Brain pericyte (primary cell): Measurements from ENCODE around the gene TEX261.

ENCODE experiments used
- DNase-seq: peaks from one replicate; pipeline ENCODE4 v3.0.0-alpha.2; 2012; ENCODE audit warnings: low read depth, low spot score

The TEX261 gene

DNA sequence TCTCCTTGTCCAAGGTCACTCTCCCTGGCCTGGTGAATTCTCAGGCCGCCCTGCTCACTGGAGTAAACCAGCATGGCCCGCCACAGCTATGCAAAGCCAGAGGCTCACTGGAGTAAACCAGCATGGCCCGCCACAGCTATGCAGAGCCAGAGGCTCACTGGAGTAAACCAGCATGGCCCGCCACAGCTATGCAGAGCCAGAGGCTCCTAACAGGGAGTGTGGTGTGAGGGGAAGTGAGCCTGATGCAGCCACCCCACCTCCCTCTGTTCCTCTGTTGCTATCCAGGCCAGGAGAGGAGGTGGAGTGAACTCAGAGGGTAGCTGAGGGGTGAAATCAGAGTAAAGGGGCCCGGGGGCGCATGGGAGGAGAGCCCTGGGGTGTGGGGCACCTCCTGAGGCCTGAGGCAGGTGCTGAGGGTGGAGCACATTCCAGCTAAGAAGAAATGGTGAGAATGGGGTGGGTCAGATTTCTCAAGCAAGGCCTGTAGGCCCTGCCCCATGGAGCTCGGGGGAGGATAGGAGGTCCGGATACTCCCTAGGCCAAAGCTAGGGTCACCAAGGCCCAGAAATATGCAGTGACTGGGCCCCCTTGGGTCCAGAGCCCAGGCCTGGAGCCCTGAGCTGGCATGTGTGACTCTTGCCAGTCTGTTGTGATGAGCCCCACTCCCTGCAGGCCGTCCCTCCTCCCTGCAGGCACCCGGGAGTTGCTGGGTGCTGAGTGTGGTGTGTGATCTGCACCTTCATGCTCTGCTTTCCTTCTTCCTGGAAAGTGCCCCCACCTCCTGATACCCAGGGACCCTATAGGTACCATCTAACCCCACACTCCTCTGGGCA is 57.5 kb downstream of the TEX261 start:
- DNase-seq: no peak

DNA sequence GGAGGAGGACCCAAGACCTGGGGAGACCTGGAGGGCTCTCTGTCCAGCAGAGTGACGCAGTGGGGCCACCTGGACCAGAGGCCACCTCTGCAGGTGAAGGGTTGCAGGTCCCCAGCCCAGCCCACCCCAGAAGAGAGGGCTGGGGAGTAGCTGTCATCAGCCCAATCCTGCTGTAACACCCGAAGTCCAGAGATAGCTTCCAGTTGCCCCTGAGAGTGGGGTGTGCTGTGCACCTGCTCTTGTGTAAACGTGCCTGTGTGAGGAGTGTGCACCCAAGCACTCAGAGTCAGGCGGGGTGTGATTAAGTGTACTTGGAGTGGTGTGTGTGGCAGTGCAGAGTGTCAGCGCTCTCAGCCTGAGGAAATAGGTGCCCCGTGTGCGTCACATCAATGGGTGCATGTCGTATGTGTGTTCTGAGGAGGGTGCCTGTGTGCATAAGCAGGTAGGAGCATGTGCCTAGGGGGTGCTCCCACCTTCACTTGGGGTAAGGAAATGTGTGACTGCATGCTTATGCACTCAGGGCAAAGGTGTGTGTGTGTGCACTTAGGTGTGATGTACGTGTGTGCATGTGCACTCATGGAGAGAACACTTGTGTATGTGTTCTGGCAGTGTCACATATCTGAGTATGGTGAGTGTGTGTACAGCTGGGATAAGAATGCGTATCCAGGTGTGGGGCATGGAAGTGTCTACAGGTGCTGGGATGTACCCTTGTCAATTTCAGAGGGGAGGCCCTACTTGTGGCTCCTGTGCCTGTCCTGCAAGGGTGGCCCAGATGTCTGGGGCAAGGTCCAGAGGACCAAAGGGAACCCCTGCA is 58.3 kb downstream of the TEX261 start:
- no peak for DNase-seq
